ENCODE data around the gene PSMG3. TPM values are rescaled to one million over a fixed set of nuclear protein-coding genes. Genes with fewer than 3 reads are reported as not detected.

The PSMG3 gene
- total RNA-seq, 1 experiment from 2014 or later, result 33.3 TPM

- Mint-ChIP-seq H3K4me3 (no peak overlapping the region), H3K27ac (no peak overlapping the region), H3K27me3 (ENCODE audit: low read depth) (no peaks in the 10 kb centered on the region), H3K9me3 (no peaks in the 10 kb centered on the region), H3K36me3 (no peaks in the 10 kb centered on the region), H3K4me1 (peaks cover 6% of the 10 kb centered on the region)
- ATAC-seq (peak; percentile 53; the same call in 1 of the 2 replicates), DNase-seq (ENCODE audit: low spot score) (peak; percentile 30)
- TF ChIP-seq, protein P1, sequence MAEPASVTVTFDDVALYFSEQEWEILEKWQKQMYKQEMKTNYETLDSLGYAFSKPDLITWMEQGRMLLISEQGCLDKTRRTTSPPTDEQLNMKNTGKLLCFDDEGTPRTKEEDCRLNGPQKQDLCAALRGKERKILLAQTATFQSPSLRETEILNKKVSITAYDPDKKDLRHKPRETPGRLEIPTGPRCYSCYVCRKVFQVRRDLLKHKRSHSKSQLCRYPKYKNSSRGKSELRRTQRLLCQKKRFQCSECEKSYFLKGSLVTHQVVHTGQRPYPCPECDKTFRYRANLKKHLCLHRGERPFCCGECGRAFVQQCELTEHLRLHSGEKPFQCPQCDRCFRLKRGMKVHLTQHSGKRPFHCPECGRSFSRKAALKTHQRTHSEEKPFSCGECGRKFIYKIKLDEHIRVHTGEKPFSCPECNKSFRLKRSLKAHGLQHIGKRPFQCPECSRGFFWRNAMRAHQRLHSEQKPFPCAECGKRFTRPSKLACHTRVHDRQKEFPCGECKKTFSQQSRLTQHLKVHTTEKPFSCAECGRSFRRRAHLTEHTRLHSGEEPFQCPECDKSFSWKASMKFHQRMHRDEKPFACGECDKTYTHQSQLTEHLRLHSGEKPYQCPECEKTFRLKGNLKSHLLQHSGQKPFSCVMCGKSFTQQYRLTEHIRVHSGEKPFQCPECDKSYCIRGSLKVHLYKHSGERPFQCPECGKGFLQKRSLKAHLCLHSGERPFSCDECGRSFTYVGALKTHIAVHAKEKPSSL (CRISPR knock-in tag; conservative IDR thresholded peaks at IDR 0.05), result no peak
- TF ChIP-seq NFATC4 (CRISPR knock-in tag; IDR thresholded peaks at IDR 0.05) (no peak), CREM (CRISPR knock-in tag; IDR thresholded peaks at IDR 0.05) (no peak), JAZF1 (CRISPR knock-in tag; IDR thresholded peaks at IDR 0.05) (no peak), ZMAT4 (CRISPR knock-in tag; IDR thresholded peaks at IDR 0.05) (no peak), ZNF512 (CRISPR knock-in tag; IDR thresholded peaks at IDR 0.05; ENCODE audit: borderline replicate concordance) (no peak), MXD4 (CRISPR knock-in tag; IDR thresholded peaks at IDR 0.05; ENCODE audit: borderline replicate concordance) (no peak), TEAD1 (CRISPR knock-in tag; IDR thresholded peaks at IDR 0.05) (no peak)
- TF ChIP-seq, protein P2, sequence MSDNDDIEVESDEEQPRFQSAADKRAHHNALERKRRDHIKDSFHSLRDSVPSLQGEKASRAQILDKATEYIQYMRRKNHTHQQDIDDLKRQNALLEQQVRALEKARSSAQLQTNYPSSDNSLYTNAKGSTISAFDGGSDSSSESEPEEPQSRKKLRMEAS (CRISPR knock-in tag; IDR thresholded peaks at IDR 0.05), result no peak
- CTCF ChIA-PET, result interaction anchor here (0.6 to 1.7 kb wide), 6 partner anchors 44 to 540 kb away, joined by 3 to 7 read pairs (median 4); partner anchors contain the start of gene TMEM184A
- POLR2A ChIA-PET, result no interaction called here
These were observed 37.9 kb upstream of the PSMG3 start for GRCh38 chr7:1607696-1608095.

GRCh38 chr7:1607001-1607400 is 37.2 kb upstream of the PSMG3 start:
- no peak for ATAC-seq
- TF ChIP-seq ZNF671 (CRISPR knock-in tag; IDR thresholded peaks at IDR 0.05) (no peak), PRRX2 (CRISPR knock-in tag; IDR thresholded peaks at IDR 0.05) (no peak), ZBTB21 (CRISPR knock-in tag; IDR thresholded peaks at IDR 0.05; ENCODE audit: borderline replicate concordance) (no peak), JUN (CRISPR knock-in tag; IDR thresholded peaks at IDR 0.05) (no peak), ZNF263 (CRISPR knock-in tag; IDR thresholded peaks at IDR 0.05; ENCODE audit: low read depth) (no peak), ELF4 (CRISPR knock-in tag; IDR thresholded peaks at IDR 0.05; ENCODE audit: low read depth) (no peak), SMAD3 (CRISPR knock-in tag; IDR thresholded peaks at IDR 0.05; ENCODE audit: borderline replicate concordance) (no peak), GRHL2 (CRISPR knock-in tag; IDR thresholded peaks at IDR 0.05; ENCODE audit: insufficient replicate concordance, severe bottlenecking) (no peak), HMGA2 (CRISPR knock-in tag; IDR thresholded peaks at IDR 0.05) (no peak)
- TF ChIP-seq, protein P3, sequence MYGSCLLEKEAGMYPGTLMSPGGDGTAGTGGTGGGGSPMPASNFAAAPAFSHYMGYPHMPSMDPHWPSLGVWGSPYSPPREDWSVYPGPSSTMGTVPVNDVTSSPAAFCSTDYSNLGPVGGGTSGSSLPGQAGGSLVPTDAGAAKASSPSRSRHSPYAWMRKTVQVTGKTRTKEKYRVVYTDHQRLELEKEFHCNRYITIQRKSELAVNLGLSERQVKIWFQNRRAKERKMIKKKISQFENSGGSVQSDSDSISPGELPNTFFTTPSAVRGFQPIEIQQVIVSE (CRISPR knock-in tag; IDR thresholded peaks at IDR 0.05; ENCODE audit: borderline replicate concordance), result no peak
- TF ChIP-seq, protein P4, sequence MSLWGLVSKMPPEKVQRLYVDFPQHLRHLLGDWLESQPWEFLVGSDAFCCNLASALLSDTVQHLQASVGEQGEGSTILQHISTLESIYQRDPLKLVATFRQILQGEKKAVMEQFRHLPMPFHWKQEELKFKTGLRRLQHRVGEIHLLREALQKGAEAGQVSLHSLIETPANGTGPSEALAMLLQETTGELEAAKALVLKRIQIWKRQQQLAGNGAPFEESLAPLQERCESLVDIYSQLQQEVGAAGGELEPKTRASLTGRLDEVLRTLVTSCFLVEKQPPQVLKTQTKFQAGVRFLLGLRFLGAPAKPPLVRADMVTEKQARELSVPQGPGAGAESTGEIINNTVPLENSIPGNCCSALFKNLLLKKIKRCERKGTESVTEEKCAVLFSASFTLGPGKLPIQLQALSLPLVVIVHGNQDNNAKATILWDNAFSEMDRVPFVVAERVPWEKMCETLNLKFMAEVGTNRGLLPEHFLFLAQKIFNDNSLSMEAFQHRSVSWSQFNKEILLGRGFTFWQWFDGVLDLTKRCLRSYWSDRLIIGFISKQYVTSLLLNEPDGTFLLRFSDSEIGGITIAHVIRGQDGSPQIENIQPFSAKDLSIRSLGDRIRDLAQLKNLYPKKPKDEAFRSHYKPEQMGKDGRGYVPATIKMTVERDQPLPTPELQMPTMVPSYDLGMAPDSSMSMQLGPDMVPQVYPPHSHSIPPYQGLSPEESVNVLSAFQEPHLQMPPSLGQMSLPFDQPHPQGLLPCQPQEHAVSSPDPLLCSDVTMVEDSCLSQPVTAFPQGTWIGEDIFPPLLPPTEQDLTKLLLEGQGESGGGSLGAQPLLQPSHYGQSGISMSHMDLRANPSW (CRISPR knock-in tag; conservative IDR thresholded peaks at IDR 0.05; ENCODE audit: low read depth), result no peak
- TF ChIP-seq, protein P5, sequence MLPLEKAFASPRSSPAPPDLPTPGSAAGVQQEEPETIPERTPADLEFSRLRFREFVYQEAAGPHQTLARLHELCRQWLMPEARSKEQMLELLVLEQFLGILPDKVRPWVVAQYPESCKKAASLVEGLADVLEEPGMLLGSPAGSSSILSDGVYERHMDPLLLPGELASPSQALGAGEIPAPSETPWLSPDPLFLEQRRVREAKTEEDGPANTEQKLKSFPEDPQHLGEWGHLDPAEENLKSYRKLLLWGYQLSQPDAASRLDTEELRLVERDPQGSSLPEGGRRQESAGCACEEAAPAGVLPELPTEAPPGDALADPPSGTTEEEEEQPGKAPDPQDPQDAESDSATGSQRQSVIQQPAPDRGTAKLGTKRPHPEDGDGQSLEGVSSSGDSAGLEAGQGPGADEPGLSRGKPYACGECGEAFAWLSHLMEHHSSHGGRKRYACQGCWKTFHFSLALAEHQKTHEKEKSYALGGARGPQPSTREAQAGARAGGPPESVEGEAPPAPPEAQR (CRISPR knock-in tag; IDR thresholded peaks at IDR 0.05), result no peak
- TF ChIP-seq, protein P6, sequence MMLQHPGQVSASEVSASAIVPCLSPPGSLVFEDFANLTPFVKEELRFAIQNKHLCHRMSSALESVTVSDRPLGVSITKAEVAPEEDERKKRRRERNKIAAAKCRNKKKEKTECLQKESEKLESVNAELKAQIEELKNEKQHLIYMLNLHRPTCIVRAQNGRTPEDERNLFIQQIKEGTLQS (CRISPR knock-in tag; conservative IDR thresholded peaks at IDR 0.05), result no peak
- TF ChIP-seq, protein P7, sequence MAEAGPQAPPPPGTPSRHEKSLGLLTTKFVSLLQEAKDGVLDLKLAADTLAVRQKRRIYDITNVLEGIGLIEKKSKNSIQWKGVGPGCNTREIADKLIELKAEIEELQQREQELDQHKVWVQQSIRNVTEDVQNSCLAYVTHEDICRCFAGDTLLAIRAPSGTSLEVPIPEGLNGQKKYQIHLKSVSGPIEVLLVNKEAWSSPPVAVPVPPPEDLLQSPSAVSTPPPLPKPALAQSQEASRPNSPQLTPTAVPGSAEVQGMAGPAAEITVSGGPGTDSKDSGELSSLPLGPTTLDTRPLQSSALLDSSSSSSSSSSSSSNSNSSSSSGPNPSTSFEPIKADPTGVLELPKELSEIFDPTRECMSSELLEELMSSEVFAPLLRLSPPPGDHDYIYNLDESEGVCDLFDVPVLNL (CRISPR knock-in tag; IDR thresholded peaks at IDR 0.05; ENCODE audit: borderline replicate concordance, low read depth), result no peak
- no peak overlapping the region for H3K27ac Mint-ChIP-seq
- ChIA-PET CTCF (interaction anchor here (0.7 to 1.7 kb wide), 3 partner anchors 57 to 541 kb away, joined by 3 to 7 read pairs (median 3); no protein-coding TSS in a partner anchor), POLR2A (no interaction called here)
- no peaks in the 10 kb centered on the region for H3K9me3 Mint-ChIP-seq
- H3K4me1 Mint-ChIP-seq, result peaks cover 6% of the 10 kb centered on the region
- DNase-seq (ENCODE audit: low spot score), result no peak
- no peak overlapping the region for H3K4me3 Mint-ChIP-seq
- no peaks in the 10 kb centered on the region for H3K27me3 Mint-ChIP-seq (ENCODE audit: low read depth)
- no peaks in the 10 kb centered on the region for H3K36me3 Mint-ChIP-seq
